ENCODE measurements around the gene TDRD7. TPM values are rescaled to one million over a fixed set of nuclear protein-coding genes. Genes with fewer than 3 reads are reported as not detected.
A peak's percentile ranks its signal among the peaks of the same experiment; 100 is the strongest.

Gene TDRD7
- total RNA-seq, 1 donor from 2014 or later, result 20.4 TPM

- Mint-ChIP-seq H3K27me3 (ENCODE audit: low read depth, unreplicated experiment) (no peaks in the 10 kb centered on the region), H3K4me1 (ENCODE audit: low read depth, unreplicated experiment) (peaks cover 7% of the 10 kb centered on the region), H3K4me3 (ENCODE audit: unreplicated experiment) (no peak overlapping the region), H3K36me3 (ENCODE audit: low read depth, unreplicated experiment) (peaks cover 6% of the 10 kb centered on the region), H3K9me3 (ENCODE audit: unreplicated experiment) (no peaks in the 10 kb centered on the region), H3K27ac (ENCODE audit: unreplicated experiment) (no peak overlapping the region)
- DNase-seq (ENCODE audit: low read depth) (peak; percentile 6), FAIRE-seq (no peak)
- H3K36me3 ChIP-seq (ENCODE audit: insufficient read depth, low read length), result no peaks in the 10 kb centered on the region
- no peaks in the 10 kb centered on the region for H3K27me3 ChIP-seq (ENCODE audit: insufficient read depth, low read length)
- H3K79me2 ChIP-seq (ENCODE audit: insufficient read depth, low read length), result no peaks in the 10 kb centered on the region
- no peak overlapping the region for H3K27ac ChIP-seq (ENCODE audit: low read depth, low read length)
- H2AFZ ChIP-seq (ENCODE audit: low read depth, low read length), result no peak overlapping the region
- no peak overlapping the region for H3K4me3 ChIP-seq (ENCODE audit: insufficient read depth, low read depth, low read length)
- no peak overlapping the region for H3K9ac ChIP-seq (ENCODE audit: low read length)
- H3K9me3 ChIP-seq (ENCODE audit: insufficient read depth, low read depth, low read length), result no peaks in the 10 kb centered on the region
- no peaks in the 10 kb centered on the region for H4K20me1 ChIP-seq (ENCODE audit: insufficient read depth, low read length)
- no peaks in the 10 kb centered on the region for H3K4me1 ChIP-seq (ENCODE audit: insufficient read depth, low read length)
- TF ChIP-seq CTCF (IDR thresholded peaks at IDR 0.05; ENCODE audit: insufficient read depth, low read depth, low read length) (no peak), EZH2 (IDR thresholded peaks at IDR 0.05; ENCODE audit: insufficient read depth, low read length) (no peak)
- no peak overlapping the region for H3K4me2 ChIP-seq (ENCODE audit: low read length)
These were observed 62.6 kb downstream of the TDRD7 start for GRCh38 chr9:97474372-97474925.

- no peaks in the 10 kb centered on the region for H3K9me3 ChIP-seq (ENCODE audit: insufficient read depth, low read depth, low read length)
- Mint-ChIP-seq H3K27ac (ENCODE audit: unreplicated experiment) (no peak overlapping the region), H3K36me3 (ENCODE audit: low read depth, unreplicated experiment) (peaks cover 8% of the 10 kb centered on the region), H3K4me3 (ENCODE audit: unreplicated experiment) (no peak overlapping the region), H3K4me1 (ENCODE audit: low read depth, unreplicated experiment) (peaks cover 7% of the 10 kb centered on the region), H3K9me3 (ENCODE audit: unreplicated experiment) (no peaks in the 10 kb centered on the region), H3K27me3 (ENCODE audit: low read depth, unreplicated experiment) (no peaks in the 10 kb centered on the region)
- H3K27me3 ChIP-seq (ENCODE audit: insufficient read depth, low read length), result no peaks in the 10 kb centered on the region
- H3K36me3 ChIP-seq (ENCODE audit: insufficient read depth, low read length), result no peaks in the 10 kb centered on the region
- no peak overlapping the region for H3K4me2 ChIP-seq (ENCODE audit: low read length)
- DNase-seq (ENCODE audit: low read depth), result peak; percentile 3
- H3K27ac ChIP-seq (ENCODE audit: low read depth, low read length), result no peak overlapping the region
- H3K9ac ChIP-seq (ENCODE audit: low read length), result no peak overlapping the region
- H4K20me1 ChIP-seq (ENCODE audit: insufficient read depth, low read length), result no peaks in the 10 kb centered on the region
- no peak overlapping the region for H2AFZ ChIP-seq (ENCODE audit: low read depth, low read length)
- FAIRE-seq, result no peak
- H3K4me1 ChIP-seq (ENCODE audit: insufficient read depth, low read length), result no peaks in the 10 kb centered on the region
- no peak overlapping the region for H3K4me3 ChIP-seq (ENCODE audit: insufficient read depth, low read depth, low read length)
- TF ChIP-seq CTCF (IDR thresholded peaks at IDR 0.05; ENCODE audit: insufficient read depth, low read depth, low read length) (no peak), EZH2 (IDR thresholded peaks at IDR 0.05; ENCODE audit: insufficient read depth, low read length) (no peak)
- H3K79me2 ChIP-seq (ENCODE audit: insufficient read depth, low read length), result no peaks in the 10 kb centered on the region
These were observed 63.2 kb downstream of the TDRD7 start for GRCh38 chr9:97475059-97475458.

GRCh38 chr9:97478301-97478981 is 66.5 kb downstream of the TDRD7 start:
- Histone ChIP-seq H3K9ac (ENCODE audit: low read length) (no peak overlapping the region), H3K27ac (ENCODE audit: low read depth, low read length) (no peak overlapping the region), H3K4me3 (ENCODE audit: insufficient read depth, low read depth, low read length) (no peak overlapping the region), H3K36me3 (ENCODE audit: insufficient read depth, low read length) (no peaks in the 10 kb centered on the region), H3K9me3 (ENCODE audit: insufficient read depth, low read depth, low read length) (no peaks in the 10 kb centered on the region), H3K4me2 (ENCODE audit: low read length) (no peak overlapping the region), H3K4me1 (ENCODE audit: insufficient read depth, low read length) (no peaks in the 10 kb centered on the region), H3K79me2 (ENCODE audit: insufficient read depth, low read length) (no peaks in the 10 kb centered on the region), H4K20me1 (ENCODE audit: insufficient read depth, low read length) (no peaks in the 10 kb centered on the region), H2AFZ (ENCODE audit: low read depth, low read length) (no peak overlapping the region), H3K27me3 (ENCODE audit: insufficient read depth, low read length) (no peaks in the 10 kb centered on the region)
- Mint-ChIP-seq H3K27me3 (ENCODE audit: low read depth, unreplicated experiment) (no peaks in the 10 kb centered on the region), H3K9me3 (ENCODE audit: unreplicated experiment) (no peaks in the 10 kb centered on the region), H3K36me3 (ENCODE audit: low read depth, unreplicated experiment) (peaks cover 12% of the 10 kb centered on the region), H3K4me3 (ENCODE audit: unreplicated experiment) (no peak overlapping the region), H3K4me1 (ENCODE audit: low read depth, unreplicated experiment) (peaks cover 7% of the 10 kb centered on the region), H3K27ac (ENCODE audit: unreplicated experiment) (no peak overlapping the region)
- FAIRE-seq (no peak), DNase-seq (ENCODE audit: low read depth) (no peak)
- TF ChIP-seq EZH2 (IDR thresholded peaks at IDR 0.05; ENCODE audit: insufficient read depth, low read length) (no peak), CTCF (IDR thresholded peaks at IDR 0.05; ENCODE audit: insufficient read depth, low read depth, low read length) (no peak)
